ENCODE measurements around the gene NEUROD6.

GRCh38 chr7:31311552-31311951, 29.0 kb downstream of the NEUROD6 start:
- TF ChIP-seq CTCF (IDR thresholded peaks at IDR 0.05) = no peak
- TF ChIP-seq POLR2A (IDR thresholded peaks at IDR 0.05) = no peak

Data from testis (tissue), 2 donors.